Measurements from ENCODE around the gene NR1I3.
A peak's percentile ranks its signal among the peaks of the same experiment; 100 is the strongest.

DNA sequence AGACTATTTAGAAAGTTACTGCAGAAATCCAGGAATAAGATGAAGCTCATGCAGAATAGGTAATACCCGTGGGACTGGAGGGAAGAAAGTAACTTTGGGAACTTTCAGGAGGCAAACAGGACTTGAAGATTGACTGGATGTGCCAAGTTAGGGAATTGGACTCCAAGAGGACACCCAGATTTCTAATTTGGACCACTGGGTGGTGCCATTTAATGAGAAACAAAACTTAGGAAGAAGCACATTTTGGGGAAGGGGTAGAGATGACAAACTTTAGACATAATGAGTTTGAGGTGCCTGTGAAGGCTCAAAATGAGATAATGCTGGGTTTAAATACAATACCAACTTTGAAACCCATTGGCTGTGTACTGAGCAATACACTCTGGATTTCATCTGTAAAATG, 57.4 kb downstream of the NR1I3 start:
- TF ChIP-seq, protein P1, sequence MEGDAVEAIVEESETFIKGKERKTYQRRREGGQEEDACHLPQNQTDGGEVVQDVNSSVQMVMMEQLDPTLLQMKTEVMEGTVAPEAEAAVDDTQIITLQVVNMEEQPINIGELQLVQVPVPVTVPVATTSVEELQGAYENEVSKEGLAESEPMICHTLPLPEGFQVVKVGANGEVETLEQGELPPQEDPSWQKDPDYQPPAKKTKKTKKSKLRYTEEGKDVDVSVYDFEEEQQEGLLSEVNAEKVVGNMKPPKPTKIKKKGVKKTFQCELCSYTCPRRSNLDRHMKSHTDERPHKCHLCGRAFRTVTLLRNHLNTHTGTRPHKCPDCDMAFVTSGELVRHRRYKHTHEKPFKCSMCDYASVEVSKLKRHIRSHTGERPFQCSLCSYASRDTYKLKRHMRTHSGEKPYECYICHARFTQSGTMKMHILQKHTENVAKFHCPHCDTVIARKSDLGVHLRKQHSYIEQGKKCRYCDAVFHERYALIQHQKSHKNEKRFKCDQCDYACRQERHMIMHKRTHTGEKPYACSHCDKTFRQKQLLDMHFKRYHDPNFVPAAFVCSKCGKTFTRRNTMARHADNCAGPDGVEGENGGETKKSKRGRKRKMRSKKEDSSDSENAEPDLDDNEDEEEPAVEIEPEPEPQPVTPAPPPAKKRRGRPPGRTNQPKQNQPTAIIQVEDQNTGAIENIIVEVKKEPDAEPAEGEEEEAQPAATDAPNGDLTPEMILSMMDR (IDR thresholded peaks at IDR 0.05): peak in 3 of 5 experiments; percentile 12 to 20 (median 18)
- no peak for TF ChIP-seq POLR2A (IDR thresholded peaks at IDR 0.05)

Measured in tibial nerve (tissue), 3 donors.